Measurements from ENCODE around the gene OBSCN.

DNA sequence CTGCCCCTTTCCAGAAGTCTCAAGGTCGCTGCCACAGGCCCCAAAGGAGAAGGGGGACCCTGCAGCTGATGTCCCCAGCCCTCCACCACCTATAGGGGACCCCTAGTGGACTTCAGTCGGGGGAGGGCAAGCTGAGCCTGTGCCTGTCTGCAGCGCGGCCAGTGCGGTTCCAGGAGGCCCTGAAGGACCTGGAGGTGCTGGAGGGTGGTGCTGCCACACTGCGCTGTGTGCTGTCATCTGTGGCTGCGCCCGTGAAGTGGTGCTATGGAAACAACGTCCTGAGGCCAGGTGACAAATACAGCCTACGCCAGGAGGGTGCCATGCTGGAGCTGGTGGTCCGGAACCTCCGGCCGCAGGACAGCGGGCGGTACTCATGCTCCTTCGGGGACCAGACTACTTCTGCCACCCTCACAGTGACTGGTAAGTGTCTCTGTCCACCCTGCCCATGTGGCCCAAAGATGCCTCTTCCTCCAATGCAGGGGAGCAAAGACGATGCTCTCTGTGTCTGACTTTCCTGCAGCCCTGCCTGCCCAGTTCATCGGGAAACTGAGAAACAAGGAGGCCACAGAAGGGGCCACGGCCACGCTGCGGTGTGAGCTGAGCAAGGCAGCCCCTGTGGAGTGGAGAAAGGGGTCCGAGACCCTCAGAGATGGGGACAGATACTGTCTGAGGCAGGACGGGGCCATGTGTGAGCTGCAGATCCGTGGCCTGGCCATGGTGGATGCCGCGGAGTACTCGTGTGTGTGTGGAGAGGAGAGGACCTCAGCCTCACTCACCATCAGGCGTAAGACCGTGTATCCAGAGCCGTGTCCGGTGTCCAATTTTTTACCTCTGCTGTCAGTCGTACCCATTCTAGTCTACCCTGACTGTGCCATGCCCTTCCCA, 79.9 kb downstream of the OBSCN start:
- no peak for TF ChIP-seq CTCF (IDR thresholded peaks at IDR 0.05)
- TF ChIP-seq POLR2A (IDR thresholded peaks at IDR 0.05), result no peak
